Upper lobe of left lung (tissue), 4 donors: ENCODE results near the gene ATXN7L3.

Experiments used
- CTCF ChIP-seq, 6 experiments: fragments of 450-650 bp in 4 of 6; fragments of 200-600 bp in 2 of 6; sonication (generic) in 2 of 6; IDR thresholded peaks; one replicate each; pipeline ENCODE4 v1.5.1; 2016 to 2019; ENCODE audit warnings: antibody characterized with exemption in 6 of 6
- EP300 ChIP-seq, 4 donors: sonication (generic); formaldehyde crosslinking; IDR thresholded peaks; one replicate each; pipeline ENCODE4 v1.5.1; 2017; ENCODE audit warnings: antibody characterized with exemption in 4 of 4, control low read depth in 2 of 4
- POLR2A ChIP-seq, 4 donors: fragments of 450-650 bp; IDR thresholded peaks; one replicate each; pipeline ENCODE4 v1.5.1; 2016 to 2017; ENCODE audit warnings: antibody characterized with exemption in 4 of 4, mild to moderate bottlenecking in 2 of 4
- POLR2AphosphoS5 ChIP-seq, 2 donors: sonication (generic); formaldehyde crosslinking; IDR thresholded peaks; one replicate each; pipeline ENCODE4 v1.5.1; 2017; ENCODE audit warnings: antibody characterized with exemption in 2 of 2

- TF ChIP-seq CTCF (IDR thresholded peaks at IDR 0.05): no peak
- no peak for TF ChIP-seq EP300 (IDR thresholded peaks at IDR 0.05)
- no peak for TF ChIP-seq POLR2A (IDR thresholded peaks at IDR 0.05)
- no peak for TF ChIP-seq POLR2AphosphoS5 (IDR thresholded peaks at IDR 0.05)
These were observed 23.4 kb downstream of the ATXN7L3 start for GRCh38 chr17:44176257-44176656.
